ENCODE measurements around the gene SPHKAP.
"Not testable (repeated sequence)": the region's sequence is repeated elsewhere in the genome, so short reads cannot be mapped to it uniquely, and the experiment has no call there.

The SPHKAP gene

DNA sequence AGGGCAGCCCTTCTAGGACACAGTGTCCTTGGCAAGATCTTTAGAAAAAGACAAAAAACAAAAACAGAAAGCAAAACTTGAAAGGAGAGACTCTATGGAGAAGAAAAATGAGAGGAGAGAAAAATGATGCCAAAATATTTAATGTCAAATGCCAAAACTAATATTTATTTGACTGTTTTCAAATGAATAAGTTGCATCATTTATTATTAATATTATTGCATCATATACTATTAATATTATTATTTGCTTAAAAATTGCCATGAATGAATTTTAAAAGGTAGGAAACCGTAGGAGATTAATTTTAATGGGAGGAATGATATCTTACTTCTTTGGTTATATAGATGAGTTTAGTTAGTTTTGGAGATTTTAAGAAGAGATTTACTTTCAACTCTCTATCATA, 165.7 kb downstream of the SPHKAP start:
- peaks cover 11 to 32% (median 16%) of the 10 kb centered on the region in 10 experiments for H3K4me1 ChIP-seq
- H3K27ac ChIP-seq = no peak overlapping the region
- H3K4me3 ChIP-seq = no peak overlapping the region
- H3K4me2 ChIP-seq = no peak overlapping the region
- peaks cover 0 to 9% (median 0%) of the 10 kb centered on the region in 11 experiments; a peak in 1 of 22 replicates for H3K9me3 ChIP-seq (replicated peaks in 1 of 11)
- H3K36me3 ChIP-seq = no peaks in the 10 kb centered on the region
- H3K27me3 ChIP-seq = no peaks in the 10 kb centered on the region
- TF ChIP-seq Cebpa-rat (IDR thresholded peaks at IDR 0.05) = no peak
- H3K9ac ChIP-seq = no peak overlapping the region
- no peaks in the 10 kb centered on the region for H4K20me1 ChIP-seq

DNA sequence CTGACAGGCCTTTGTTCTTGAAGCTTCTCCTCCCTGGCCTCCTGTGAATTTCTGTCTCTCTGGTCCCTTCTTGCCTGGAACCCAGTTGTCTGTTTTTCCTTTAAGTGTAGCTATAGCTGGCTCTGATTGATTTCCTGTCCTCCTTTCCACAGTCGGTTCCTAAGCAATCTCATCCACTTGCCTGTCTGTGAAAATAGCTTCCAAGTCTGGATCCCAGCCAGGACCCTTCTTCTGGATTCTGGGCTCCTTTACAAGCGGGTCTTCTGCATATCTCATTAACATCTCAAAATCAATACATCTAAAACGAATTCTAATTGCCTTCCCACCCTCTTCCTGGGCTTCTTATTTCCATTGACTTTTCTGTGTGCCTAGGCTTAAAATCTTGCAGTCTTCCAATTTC, 185.1 kb downstream of the SPHKAP start:
- H3K36me3 ChIP-seq = no peaks in the 10 kb centered on the region
- no peak overlapping the region for H3K4me2 ChIP-seq
- H3K4me1 ChIP-seq = no peaks in the 10 kb centered on the region
- TF ChIP-seq Cebpa-rat (IDR thresholded peaks at IDR 0.05) = no peak
- no peaks in the 10 kb centered on the region for H4K20me1 ChIP-seq
- H3K9ac ChIP-seq = no peak overlapping the region
- no peak overlapping the region for H3K4me3 ChIP-seq
- no peak overlapping the region for H3K27ac ChIP-seq
- no peaks in the 10 kb centered on the region for H3K27me3 ChIP-seq
- H3K9me3 ChIP-seq (replicated peaks in 1 of 11) = 0 out of 22 replicates have a peak, but pooled peaks cover 0 to 6% (median 0%) of the 10 kb centered on the region in 11 experiments

DNA sequence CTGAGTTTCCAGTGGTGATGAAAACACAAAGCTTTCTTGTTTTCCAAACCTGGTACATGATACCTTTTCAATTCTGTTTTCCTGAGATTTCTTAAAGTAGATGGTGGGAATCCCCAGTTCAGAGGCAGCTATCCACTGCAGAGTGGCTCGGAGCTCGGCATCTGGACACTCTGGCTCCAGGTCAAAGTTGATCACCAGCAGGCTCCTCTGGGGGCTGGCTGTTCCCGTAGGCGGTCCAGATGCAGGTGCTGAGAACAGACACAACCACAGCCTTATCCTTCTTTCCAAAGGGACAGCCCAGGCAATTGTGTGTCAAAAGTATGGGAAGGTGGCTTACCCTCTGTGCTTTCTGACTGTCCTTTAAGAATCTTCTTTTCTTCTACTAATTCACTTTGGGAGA, 190.6 kb downstream of the SPHKAP start:
- no peaks in the 10 kb centered on the region for H3K4me1 ChIP-seq
- H3K9me3 ChIP-seq (replicated peaks in 1 of 11) = 0 out of 22 replicates have a peak, but pooled peaks cover 0 to 6% (median 0%) of the 10 kb centered on the region in 11 experiments
- H3K27me3 ChIP-seq = no peaks in the 10 kb centered on the region
- no peak overlapping the region for H3K27ac ChIP-seq
- H3K4me3 ChIP-seq = no peak overlapping the region
- no peaks in the 10 kb centered on the region for H3K36me3 ChIP-seq
- no peak for TF ChIP-seq Cebpa-rat (IDR thresholded peaks at IDR 0.05)
- H3K9ac ChIP-seq = no peak overlapping the region
- H4K20me1 ChIP-seq = no peaks in the 10 kb centered on the region
- no peak overlapping the region for H3K4me2 ChIP-seq

DNA sequence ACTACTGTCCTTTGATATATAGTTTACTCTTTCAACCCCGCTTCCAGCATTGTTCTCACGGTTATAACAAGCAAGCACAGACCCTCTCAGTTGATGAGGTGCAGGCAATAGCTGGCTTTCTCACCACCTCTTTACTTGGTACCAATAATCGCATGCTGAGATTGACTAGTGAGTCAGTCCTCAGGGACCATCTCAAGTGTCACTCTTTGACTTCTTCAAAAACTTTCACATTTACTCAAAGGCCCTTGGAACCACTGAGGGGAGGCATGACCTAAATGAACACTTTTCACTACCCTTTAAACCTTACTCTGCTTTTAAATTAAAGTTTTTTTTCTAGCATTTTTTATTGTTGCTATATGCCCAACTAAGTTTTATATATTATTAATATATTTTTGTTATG, 208.2 kb downstream of the SPHKAP start:
- Histone ChIP-seq H3K4me1 (no peaks in the 10 kb centered on the region), H4K20me1 (no peaks in the 10 kb centered on the region), H3K27ac (no peak overlapping the region), H3K4me3 (no peak overlapping the region), H3K4me2 (no peak overlapping the region), H3K36me3 (no peaks in the 10 kb centered on the region), H3K27me3 (no peaks in the 10 kb centered on the region), H3K9ac (no peak overlapping the region), H3K9me3 (replicated peaks in 1 of 11) (no peaks in the 10 kb centered on the region)
- TF ChIP-seq Cebpa-rat (IDR thresholded peaks at IDR 0.05) = no peak

DNA sequence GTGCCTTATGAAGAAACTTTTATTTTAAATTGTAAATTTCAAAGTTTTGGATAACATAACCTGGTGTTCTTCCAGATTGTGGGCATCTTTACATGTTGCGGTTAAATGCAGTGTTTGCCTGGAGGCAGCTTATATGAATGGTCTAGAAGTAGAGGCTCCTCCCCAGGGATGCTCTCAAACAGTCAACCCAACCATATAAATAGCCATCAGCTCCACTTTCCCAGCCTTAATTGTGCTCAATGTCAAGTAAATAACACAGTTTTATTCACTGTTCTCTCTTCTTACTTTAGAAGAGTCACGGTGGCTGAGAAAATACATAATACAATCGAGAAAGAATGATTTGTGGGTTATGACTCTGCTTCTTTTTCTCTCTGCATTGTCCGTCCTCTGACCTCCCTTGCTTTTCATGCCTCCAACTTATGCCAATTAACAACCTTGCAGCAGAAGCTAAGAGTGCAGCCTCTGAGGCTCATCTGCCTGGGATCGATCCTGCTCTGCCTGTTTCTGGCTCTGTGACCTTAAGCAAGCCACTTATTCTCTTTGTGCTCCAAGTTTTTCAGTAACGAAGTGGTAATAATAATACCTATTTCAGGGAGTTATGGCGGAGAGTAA, 209.8 kb downstream of the SPHKAP start:
- H3K4me2 ChIP-seq = no peak overlapping the region
- H3K9ac ChIP-seq = no peak overlapping the region
- no peaks in the 10 kb centered on the region for H3K27me3 ChIP-seq
- no peaks in the 10 kb centered on the region for H3K4me1 ChIP-seq
- TF ChIP-seq Cebpa-rat (IDR thresholded peaks at IDR 0.05) = no peak
- no peak overlapping the region for H3K27ac ChIP-seq
- H3K36me3 ChIP-seq = no peaks in the 10 kb centered on the region
- H3K4me3 ChIP-seq = no peak overlapping the region
- H4K20me1 ChIP-seq = no peaks in the 10 kb centered on the region
- no peaks in the 10 kb centered on the region for H3K9me3 ChIP-seq (replicated peaks in 1 of 11)

DNA sequence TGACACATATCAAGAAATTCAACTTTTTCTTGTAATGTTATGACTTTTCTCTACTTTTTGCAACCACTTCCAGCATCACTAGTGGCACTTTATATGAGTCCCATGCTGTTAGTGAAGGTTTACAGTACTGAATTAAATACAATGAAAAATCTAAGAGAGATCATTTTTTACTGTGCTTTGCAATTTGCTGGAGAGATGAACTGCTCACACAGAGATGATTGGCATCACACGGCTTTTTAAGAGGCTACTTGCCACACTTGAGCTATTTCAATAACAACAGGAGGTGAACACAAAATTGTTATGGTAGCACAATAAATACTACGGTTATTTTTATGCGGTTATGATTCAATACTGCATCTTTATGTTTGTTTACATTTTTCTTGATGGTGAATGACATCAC, 221.2 kb downstream of the SPHKAP start:
- H3K27ac ChIP-seq = no peak overlapping the region
- no peaks in the 10 kb centered on the region for H3K36me3 ChIP-seq
- no peaks in the 10 kb centered on the region for H3K9me3 ChIP-seq (replicated peaks in 1 of 11)
- H3K4me2 ChIP-seq = no peak overlapping the region
- H3K4me1 ChIP-seq = no peaks in the 10 kb centered on the region
- H3K4me3 ChIP-seq = no peak overlapping the region
- H3K9ac ChIP-seq = no peak overlapping the region
- no peak for TF ChIP-seq Cebpa-rat (IDR thresholded peaks at IDR 0.05)
- H3K27me3 ChIP-seq = no peaks in the 10 kb centered on the region
- H4K20me1 ChIP-seq = no peaks in the 10 kb centered on the region

DNA sequence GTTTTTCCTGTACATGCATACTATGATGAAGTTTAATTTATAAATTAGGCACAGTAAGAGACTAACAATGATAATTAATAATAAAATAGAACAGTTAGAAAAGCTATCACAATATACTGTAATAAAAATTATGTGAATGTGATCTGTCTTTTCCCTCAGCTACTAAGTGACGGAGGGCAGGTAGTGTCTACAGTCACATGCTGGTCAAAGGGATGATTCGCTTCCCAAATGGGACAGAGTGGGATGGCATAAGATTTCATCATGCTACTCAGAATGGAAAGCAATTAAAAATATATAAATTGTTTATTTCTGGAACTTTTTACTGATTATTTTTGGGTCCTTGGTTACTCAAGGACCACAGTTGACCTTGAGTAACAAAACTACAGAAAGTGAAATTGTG, 238.5 kb downstream of the SPHKAP start:
- no peak overlapping the region for H3K27ac ChIP-seq
- H3K9me3 ChIP-seq (replicated peaks in 1 of 11) = peaks cover 10 to 19% (median 15%) of the 10 kb centered on the region in 11 experiments
- no peaks in the 10 kb centered on the region for H3K27me3 ChIP-seq
- H3K4me1 ChIP-seq = peaks cover 0 to 5% (median 0%) of the 10 kb centered on the region in 10 experiments; a peak in 1 of 20 replicates
- no peaks in the 10 kb centered on the region for H4K20me1 ChIP-seq
- H3K36me3 ChIP-seq = no peaks in the 10 kb centered on the region
- H3K9ac ChIP-seq = no peak overlapping the region
- H3K4me3 ChIP-seq = no peak overlapping the region
- H3K4me2 ChIP-seq = no peak overlapping the region
- no peak for TF ChIP-seq Cebpa-rat (IDR thresholded peaks at IDR 0.05)

DNA sequence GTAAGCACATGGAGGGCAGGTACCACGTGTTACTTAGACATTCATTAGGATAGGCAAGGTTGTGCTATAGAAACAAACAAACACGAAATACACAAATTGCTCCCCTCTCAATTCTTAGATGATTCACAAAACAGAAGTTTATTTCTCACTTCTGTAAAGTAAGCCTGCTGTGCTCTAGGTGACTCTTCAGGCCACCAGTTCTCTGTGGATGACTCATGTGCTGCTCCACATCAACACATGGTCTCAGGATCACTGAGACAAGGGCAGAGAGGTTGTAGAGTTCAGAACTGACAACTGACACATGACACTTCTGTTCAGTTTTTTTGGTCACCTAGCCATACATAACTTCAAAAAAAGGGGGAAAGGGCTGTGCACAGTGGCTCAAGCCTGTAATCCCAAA, 239.5 kb downstream of the SPHKAP start:
- Histone ChIP-seq H3K4me2 (no peak overlapping the region), H3K4me3 (no peak overlapping the region), H3K9me3 (replicated peaks in 1 of 11) (peaks cover 10 to 19% (median 15%) of the 10 kb centered on the region in 11 experiments), H3K4me1 (peaks cover 0 to 5% (median 0%) of the 10 kb centered on the region in 10 experiments; a peak in 1 of 20 replicates), H4K20me1 (no peaks in the 10 kb centered on the region), H3K27me3 (no peaks in the 10 kb centered on the region), H3K36me3 (no peaks in the 10 kb centered on the region), H3K27ac (no peak overlapping the region), H3K9ac (no peak overlapping the region)
- no peak for TF ChIP-seq Cebpa-rat (IDR thresholded peaks at IDR 0.05)

DNA sequence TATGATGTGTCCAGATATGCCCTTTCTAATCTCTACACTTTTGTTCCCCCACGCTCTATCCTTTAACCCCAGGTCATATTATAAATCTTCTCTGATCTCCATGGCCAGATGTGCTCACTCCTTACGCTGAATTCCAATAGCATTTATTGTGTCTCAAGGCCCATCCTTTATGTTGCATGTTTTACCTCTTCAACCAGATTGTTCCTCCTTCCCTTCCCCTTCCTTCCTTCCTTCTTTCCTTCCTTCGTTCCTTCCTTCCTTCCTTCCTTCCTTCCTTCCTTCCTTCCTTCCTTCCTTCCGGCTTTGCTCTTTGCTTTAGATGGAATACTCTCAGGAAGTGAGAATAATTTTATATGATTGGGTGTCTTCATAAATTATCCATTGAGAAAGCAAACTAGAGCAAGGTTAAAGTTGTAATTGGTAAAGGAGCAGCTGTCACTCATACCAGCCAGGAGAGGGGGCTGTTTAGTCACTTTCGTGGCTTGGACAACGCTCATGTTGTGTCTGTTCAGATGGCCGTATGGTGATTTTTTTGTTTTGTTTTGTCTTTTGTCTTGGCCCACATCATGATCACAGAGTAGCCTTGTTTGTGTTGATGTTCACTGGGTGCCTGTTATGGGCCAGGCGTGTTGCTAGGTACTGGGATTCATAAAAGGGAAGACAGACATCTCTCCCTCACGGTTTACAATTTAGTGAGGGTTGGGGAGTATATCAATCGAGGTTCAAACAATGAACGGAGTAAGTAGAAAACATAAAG, 242.0 kb downstream of the SPHKAP start:
- no peak overlapping the region for H3K27ac ChIP-seq
- no peaks in the 10 kb centered on the region for H3K36me3 ChIP-seq
- no peaks in the 10 kb centered on the region for H3K27me3 ChIP-seq
- peaks cover 0 to 5% (median 0%) of the 10 kb centered on the region in 10 experiments; a peak in 1 of 20 replicates for H3K4me1 ChIP-seq
- no peak overlapping the region for H3K4me2 ChIP-seq
- TF ChIP-seq Cebpa-rat (IDR thresholded peaks at IDR 0.05) = no peak
- no peaks in the 10 kb centered on the region for H4K20me1 ChIP-seq
- peaks cover 0 to 4% (median 0%) of the 10 kb centered on the region in 11 experiments; a peak in 3 of 22 replicates for H3K9me3 ChIP-seq (replicated peaks in 1 of 11)
- H3K9ac ChIP-seq = no peak overlapping the region
- no peak overlapping the region for H3K4me3 ChIP-seq

DNA sequence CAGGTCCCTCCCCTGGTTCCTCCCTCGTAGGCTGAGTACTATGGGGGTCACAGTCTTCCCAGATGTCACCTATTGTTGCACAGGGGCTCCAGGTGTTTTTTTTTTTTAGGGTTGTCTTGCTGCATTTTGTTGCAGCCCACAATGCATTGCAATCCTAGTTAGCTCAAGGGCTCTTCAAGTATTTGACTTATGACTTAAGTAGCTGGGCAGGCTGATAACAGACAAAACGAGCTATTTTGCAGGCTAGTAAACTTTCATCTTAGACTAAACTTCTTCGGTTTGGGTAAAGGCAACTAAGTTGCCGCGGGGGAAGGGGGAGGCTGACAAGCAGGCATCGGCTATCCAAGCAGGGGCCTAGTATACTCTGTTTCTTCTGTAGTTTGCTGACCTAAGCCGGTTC, 245.2 kb downstream of the SPHKAP start:
- not testable (repeated sequence) for H3K27me3 ChIP-seq; H4K20me1 ChIP-seq; H3K9me3 ChIP-seq (replicated peaks in 1 of 11); H3K36me3 ChIP-seq; H3K27ac ChIP-seq; H3K4me1 ChIP-seq; H3K4me2 ChIP-seq; H3K9ac ChIP-seq; H3K4me3 ChIP-seq

Measured in BLaER1 treated with 17β-estradiol and CSF1 and Interleukin-3, amounts not matched to agents 10 nM and 100 nM (cell line).